Stimulated activated CD4-positive, alpha-beta T cell treated with anti-CD3 and anti-CD28 coated beads, Interleukin-1b, Interleukin-23, amount 100 ng/mL, for 24 hours (primary cell): Measurements from ENCODE around the gene FHL2.
A peak's percentile ranks its signal among the peaks of the same experiment; 100 is the strongest.
"Not testable (repeated sequence)": the region's sequence is repeated elsewhere in the genome, so short reads cannot be mapped to it uniquely, and the experiment has no call there.

Source experiments
- DNase-seq, 4 experiments: peaks; one replicate each; pipeline ENCODE4 v3.0.0-alpha.2; 2020; ENCODE audit warnings: low read depth in 4 of 4, low spot score in 1 of 4

FHL2 gene

GRCh38 chr2:105344704-105345345 is 54.0 kb downstream of the FHL2 start:
- DNase-seq = no peak

- DNase-seq = no peak
These were observed 59.4 kb downstream of the FHL2 start for GRCh38 chr2:105339414-105339813.

- DNase-seq = no peak
These were observed 60.8 kb downstream of the FHL2 start for GRCh38 chr2:105338020-105338385.

GRCh38 chr2:105337122-105338019 is 61.5 kb downstream of the FHL2 start, which contains the start of gene C2orf49:
Gene C2orf49 (plus strand): TSS chr2:105337540. CDS start chr2:105337588, 48 bp downstream.
- peak; percentile 77 to 90 (median 85) for DNase-seq

- no peak for DNase-seq
These were observed 62.1 kb downstream of the FHL2 start for GRCh38 chr2:105336786-105337121.

GRCh38 chr2:105335469-105335868 is 63.4 kb downstream of the FHL2 start:
- no peak for DNase-seq

- DNase-seq = no peak
These were observed 64.6 kb downstream of the FHL2 start for GRCh38 chr2:105334211-105334610.

GRCh38 chr2:105330681-105331375 is 68.0 kb downstream of the FHL2 start:
- DNase-seq = peak in 1 of 4 experiments; percentile 5

- DNase-seq = peak in 3 of 4 experiments; percentile 20 to 51 (median 32)
These were observed 69.0 kb downstream of the FHL2 start, which contains the start of gene TGFBRAP1 for GRCh38 chr2:105329561-105330495. Gene TGFBRAP1 (minus strand): TSS chr2:105329735. CDS start chr2:105308301, 21,434 bp downstream.

- DNase-seq = peak in 2 of 4 experiments; percentile 7 to 15
These were observed 69.7 kb downstream of the FHL2 start for GRCh38 chr2:105329197-105329554.

- DNase-seq = peak in 1 of 4 experiments; percentile 4
These were observed 70.3 kb downstream of the FHL2 start for GRCh38 chr2:105328281-105329196.

- DNase-seq = no peak
These were observed 71.2 kb downstream of the FHL2 start for GRCh38 chr2:105327690-105328089.

- DNase-seq = not testable (repeated sequence)
These were observed 71.6 kb downstream of the FHL2 start for GRCh38 chr2:105327271-105327670.

GRCh38 chr2:105325389-105325963 is 73.4 kb downstream of the FHL2 start:
- DNase-seq = no peak

- no peak for DNase-seq
These were observed 74.1 kb downstream of the FHL2 start for GRCh38 chr2:105324732-105325131.

- no peak for DNase-seq
These were observed 74.8 kb downstream of the FHL2 start for GRCh38 chr2:105324101-105324500.

GRCh38 chr2:105323111-105323510 is 75.7 kb downstream of the FHL2 start:
- no peak for DNase-seq

GRCh38 chr2:105321875-105322646 is 76.8 kb downstream of the FHL2 start:
- no peak for DNase-seq
